Liver (tissue), 9 donors: ENCODE results near the gene MTCH2. TPM values are rescaled to one million over a fixed set of nuclear protein-coding genes. Genes with fewer than 3 reads are reported as not detected.

Experiments used
- DNase-seq: peaks from one replicate; pipeline ENCODE4 v3.0.0-alpha.2; 2017; ENCODE audit warnings: low spot score
- H3K27ac ChIP-seq, 2 donors: one replicate each; pipeline ENCODE4 v1.7.0; 2013; ENCODE audit warnings: inconsistent platforms in 2 of 2, low read length in 2 of 2, control low read depth in 1 of 2, low read depth in 1 of 2, mild to moderate bottlenecking in 1 of 2
- H3K27me3 ChIP-seq, 4 donors: one replicate each; pipeline versions ENCODE4 v1.6.1 to v1.7.0; 2013; ENCODE audit warnings: low read length in 3 of 4, inconsistent platforms in 1 of 4, mild to moderate bottlenecking in 1 of 4, moderate library complexity in 1 of 4; ENCODE audit not compliant: control insufficient read depth in 4 of 4, insufficient read depth in 4 of 4
- H3K36me3 ChIP-seq, 4 donors: one replicate each; pipeline versions ENCODE4 v1.6.1 to v1.7.0; 2013; ENCODE audit warnings: low read length in 3 of 4, mild to moderate bottlenecking in 3 of 4, low read depth in 1 of 4, moderate library complexity in 1 of 4; ENCODE audit not compliant: control insufficient read depth in 4 of 4, insufficient read depth in 3 of 4
- H3K4me1 ChIP-seq, 4 donors: one replicate each; pipeline versions ENCODE4 v1.6.1 to v1.7.0; 2013; ENCODE audit warnings: low read length in 3 of 4, mild to moderate bottlenecking in 3 of 4, moderate library complexity in 1 of 4; ENCODE audit not compliant: control insufficient read depth in 4 of 4, insufficient read depth in 4 of 4
- H3K4me3 ChIP-seq, 3 donors: one replicate each; pipeline versions ENCODE4 v1.6.1 to v1.7.0; 2013; ENCODE audit warnings: low read length in 3 of 3, control low read depth in 1 of 3, low read depth in 1 of 3, mild to moderate bottlenecking in 1 of 3
- H3K9ac ChIP-seq, 2 donors: one replicate each; pipeline ENCODE4 v1.7.0; 2013; ENCODE audit warnings: low read length in 2 of 2, mild to moderate bottlenecking in 2 of 2, moderate library complexity in 2 of 2, control low read depth in 1 of 2, low read depth in 1 of 2
- H3K9me3 ChIP-seq, 4 donors: one replicate each; pipeline versions ENCODE4 v1.6.1 to v1.7.0; 2013; ENCODE audit warnings: low read length in 3 of 4; ENCODE audit not compliant: control insufficient read depth in 4 of 4
- FOXA1 ChIP-seq: IDR thresholded peaks from 2 replicates; pipeline ENCODE4 v1.6.1; 2016; ENCODE audit warnings: antibody characterized with exemption
- GABPA ChIP-seq, 2 donors: IDR thresholded peaks in 1 of 2; conservative IDR thresholded peaks in 1 of 2; 2 replicates each; pipeline ENCODE4 v1.6.1; 2016; ENCODE audit warnings: antibody characterized with exemption in 2 of 2, mild to moderate bottlenecking in 1 of 2, moderate library complexity in 1 of 2
- HNF4A ChIP-seq, 2 donors: conservative IDR thresholded peaks; 2 replicates each; pipeline ENCODE4 v1.6.1; 2016; ENCODE audit warnings: antibody characterized with exemption in 2 of 2, mild to moderate bottlenecking in 2 of 2
- HNF4G ChIP-seq: IDR thresholded peaks from 2 replicates; pipeline ENCODE4 v1.6.1; 2016; ENCODE audit warnings: antibody characterized with exemption
- JUND ChIP-seq, 2 donors: IDR thresholded peaks; 2 replicates each; pipeline ENCODE4 v1.6.1; 2016; ENCODE audit warnings: antibody characterized with exemption in 2 of 2
- NR2F2 ChIP-seq: IDR thresholded peaks from 2 replicates; pipeline ENCODE4 v1.6.1; 2016; ENCODE audit warnings: antibody characterized with exemption
- RAD21 ChIP-seq, 2 donors: IDR thresholded peaks; 2 replicates each; pipeline ENCODE4 v1.6.1; 2016; ENCODE audit warnings: antibody characterized with exemption in 2 of 2, mild to moderate bottlenecking in 2 of 2
- RXRA ChIP-seq, 2 donors: IDR thresholded peaks; 2 replicates each; pipeline ENCODE4 v1.6.1; 2017 to 2018; ENCODE audit warnings: antibody characterized with exemption in 2 of 2, mild to moderate bottlenecking in 1 of 2
- SP1 ChIP-seq: IDR thresholded peaks from 2 replicates; pipeline ENCODE4 v1.6.1; 2018; ENCODE audit warnings: antibody characterized with exemption, mild to moderate bottlenecking
- TAF1 ChIP-seq: conservative IDR thresholded peaks from 2 replicates; pipeline ENCODE4 v1.6.1; 2016; ENCODE audit warnings: antibody characterized with exemption, mild to moderate bottlenecking
- YY1 ChIP-seq: IDR thresholded peaks from 2 replicates; pipeline ENCODE4 v1.6.1; 2016; ENCODE audit warnings: antibody characterized with exemption, mild to moderate bottlenecking
- ZBTB33 ChIP-seq: IDR thresholded peaks from 2 replicates; pipeline ENCODE4 v1.6.1; 2016; ENCODE audit warnings: antibody characterized with exemption
- WGBS: extraction: QIAGEN DNeasy Blood & Tissue Kit; methylation state at CpG from one replicate; pipeline ENCODE4 v1.1.7; 2013; 5-methylcytosine and 5-hydroxymethylcytosine counted together
- polyA plus RNA-seq, 2 donors: library from polyadenylated mRNA; stranded (reverse) in 1 of 2; unstranded in 1 of 2; fragments of 200-250 nt in 1 of 2; fragments of >200 nt in 1 of 2; fragmentation: Nextera tagmentation in 1 of 2; extraction: Ambion mirVana in 1 of 2; gene quantifications; one replicate each; pipeline versions ENCODE4 v1.2.1 to v1.2.3, GENCODE V29; 2013 to 2015
- total RNA-seq, 2 donors: library from RNA; depleted of rRNA; stranded (reverse); fragments of >200 nt; gene quantifications; one replicate each; pipeline ENCODE4 v1.2.3, GENCODE V29; 2014
- TF ChIP-seq, protein P1 (sequence below): IDR thresholded peaks from 2 replicates; pipeline ENCODE4 v1.6.1; 2016; ENCODE audit warnings: antibody characterized with exemption
- TF ChIP-seq, protein P2 (sequence below): fragments of 150-350 bp; IDR thresholded peaks from 2 replicates; pipeline ENCODE4 v1.5.1; 2017; ENCODE audit warnings: improper control_type of control experiment, low read depth, low read length; ENCODE audit not compliant: missing input control
- TF ChIP-seq, protein P3 (sequence below): IDR thresholded peaks from 2 replicates; pipeline ENCODE4 v1.6.1; 2016; ENCODE audit warnings: antibody characterized with exemption, mild to moderate bottlenecking
- donor health status: healthy.
- donor health status: healthy.
- donor health status: healthy.
- donor health status: healthy.
- donor health status: healthy.

The MTCH2 gene
- total and polyA plus RNA-seq, 4 donors, result 62.5 to 304 (median 126) TPM

- WGBS, result 18% methylated on average over 6 of the region's 6 CpGs
- no peak for DNase-seq
- Histone ChIP-seq H3K4me1 (peaks cover 0 to 6% (median 2%) of the 10 kb centered on the region in 4 donors), H3K4me3 (peak overlapping the region in 1 of 3 donors; percentile 33), H3K36me3 (no peaks in the 10 kb centered on the region), H3K9ac (no peak overlapping the region), H3K9me3 (peaks cover 0 to 7% (median 1%) of the 10 kb centered on the region in 4 donors), H3K27me3 (peaks cover 0 to 7% (median 2%) of the 10 kb centered on the region in 4 donors), H3K27ac (no peak overlapping the region)
- no peak for TF ChIP-seq SP1
- no peak for TF ChIP-seq ZBTB33
- no peak for TF ChIP-seq NR2F2
- TF ChIP-seq HNF4G, result no peak
- no peak for TF ChIP-seq GABPA (IDR thresholded peaks at IDR 0.05 in 1 of 2, conservative IDR thresholded peaks at IDR 0.05 in 1 of 2)
- TF ChIP-seq HNF4A (conservative IDR thresholded peaks at IDR 0.05), result no peak
- no peak for TF ChIP-seq TAF1
- no peak for TF ChIP-seq JUND (IDR thresholded peaks at IDR 0.05)
- TF ChIP-seq RAD21 (IDR thresholded peaks at IDR 0.05), result no peak
- TF ChIP-seq, protein P1, sequence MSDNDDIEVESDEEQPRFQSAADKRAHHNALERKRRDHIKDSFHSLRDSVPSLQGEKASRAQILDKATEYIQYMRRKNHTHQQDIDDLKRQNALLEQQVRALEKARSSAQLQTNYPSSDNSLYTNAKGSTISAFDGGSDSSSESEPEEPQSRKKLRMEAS, result no peak
- no peak for TF ChIP-seq RXRA (IDR thresholded peaks at IDR 0.05)
- TF ChIP-seq, protein P2, sequence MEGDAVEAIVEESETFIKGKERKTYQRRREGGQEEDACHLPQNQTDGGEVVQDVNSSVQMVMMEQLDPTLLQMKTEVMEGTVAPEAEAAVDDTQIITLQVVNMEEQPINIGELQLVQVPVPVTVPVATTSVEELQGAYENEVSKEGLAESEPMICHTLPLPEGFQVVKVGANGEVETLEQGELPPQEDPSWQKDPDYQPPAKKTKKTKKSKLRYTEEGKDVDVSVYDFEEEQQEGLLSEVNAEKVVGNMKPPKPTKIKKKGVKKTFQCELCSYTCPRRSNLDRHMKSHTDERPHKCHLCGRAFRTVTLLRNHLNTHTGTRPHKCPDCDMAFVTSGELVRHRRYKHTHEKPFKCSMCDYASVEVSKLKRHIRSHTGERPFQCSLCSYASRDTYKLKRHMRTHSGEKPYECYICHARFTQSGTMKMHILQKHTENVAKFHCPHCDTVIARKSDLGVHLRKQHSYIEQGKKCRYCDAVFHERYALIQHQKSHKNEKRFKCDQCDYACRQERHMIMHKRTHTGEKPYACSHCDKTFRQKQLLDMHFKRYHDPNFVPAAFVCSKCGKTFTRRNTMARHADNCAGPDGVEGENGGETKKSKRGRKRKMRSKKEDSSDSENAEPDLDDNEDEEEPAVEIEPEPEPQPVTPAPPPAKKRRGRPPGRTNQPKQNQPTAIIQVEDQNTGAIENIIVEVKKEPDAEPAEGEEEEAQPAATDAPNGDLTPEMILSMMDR, result no peak
- TF ChIP-seq, protein P3, sequence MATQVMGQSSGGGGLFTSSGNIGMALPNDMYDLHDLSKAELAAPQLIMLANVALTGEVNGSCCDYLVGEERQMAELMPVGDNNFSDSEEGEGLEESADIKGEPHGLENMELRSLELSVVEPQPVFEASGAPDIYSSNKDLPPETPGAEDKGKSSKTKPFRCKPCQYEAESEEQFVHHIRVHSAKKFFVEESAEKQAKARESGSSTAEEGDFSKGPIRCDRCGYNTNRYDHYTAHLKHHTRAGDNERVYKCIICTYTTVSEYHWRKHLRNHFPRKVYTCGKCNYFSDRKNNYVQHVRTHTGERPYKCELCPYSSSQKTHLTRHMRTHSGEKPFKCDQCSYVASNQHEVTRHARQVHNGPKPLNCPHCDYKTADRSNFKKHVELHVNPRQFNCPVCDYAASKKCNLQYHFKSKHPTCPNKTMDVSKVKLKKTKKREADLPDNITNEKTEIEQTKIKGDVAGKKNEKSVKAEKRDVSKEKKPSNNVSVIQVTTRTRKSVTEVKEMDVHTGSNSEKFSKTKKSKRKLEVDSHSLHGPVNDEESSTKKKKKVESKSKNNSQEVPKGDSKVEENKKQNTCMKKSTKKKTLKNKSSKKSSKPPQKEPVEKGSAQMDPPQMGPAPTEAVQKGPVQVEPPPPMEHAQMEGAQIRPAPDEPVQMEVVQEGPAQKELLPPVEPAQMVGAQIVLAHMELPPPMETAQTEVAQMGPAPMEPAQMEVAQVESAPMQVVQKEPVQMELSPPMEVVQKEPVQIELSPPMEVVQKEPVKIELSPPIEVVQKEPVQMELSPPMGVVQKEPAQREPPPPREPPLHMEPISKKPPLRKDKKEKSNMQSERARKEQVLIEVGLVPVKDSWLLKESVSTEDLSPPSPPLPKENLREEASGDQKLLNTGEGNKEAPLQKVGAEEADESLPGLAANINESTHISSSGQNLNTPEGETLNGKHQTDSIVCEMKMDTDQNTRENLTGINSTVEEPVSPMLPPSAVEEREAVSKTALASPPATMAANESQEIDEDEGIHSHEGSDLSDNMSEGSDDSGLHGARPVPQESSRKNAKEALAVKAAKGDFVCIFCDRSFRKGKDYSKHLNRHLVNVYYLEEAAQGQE, result no peak
- no peak for TF ChIP-seq FOXA1
- no peak for TF ChIP-seq YY1
These were observed 48.8 kb downstream of the MTCH2 start for GRCh38 chr11:47593492-47593933.

DNA sequence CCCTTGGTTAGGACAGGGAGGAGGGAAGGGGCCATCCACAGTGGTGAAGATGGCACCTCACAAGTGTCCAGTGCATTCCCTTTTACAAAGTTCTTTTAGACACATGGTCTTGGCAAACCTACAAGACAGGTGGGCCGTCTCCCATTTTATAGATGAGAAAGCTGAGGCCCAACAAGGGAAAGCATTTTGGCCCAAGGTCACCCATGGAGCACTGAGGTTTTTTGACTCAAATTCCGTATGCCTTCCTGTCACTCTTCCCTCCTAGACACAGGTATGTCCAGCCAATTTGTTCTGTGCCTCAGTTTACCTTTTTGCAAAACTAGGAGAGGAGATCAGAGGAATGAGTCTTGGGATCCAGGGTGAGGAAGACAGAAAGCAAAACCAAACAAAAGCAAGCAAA is 49.4 kb downstream of the MTCH2 start:
- H3K9me3 ChIP-seq, result peaks cover 0 to 7% (median 1%) of the 10 kb centered on the region in 4 donors
- H3K4me1 ChIP-seq, result peaks cover 0 to 6% (median 2%) of the 10 kb centered on the region in 4 donors
- no peaks in the 10 kb centered on the region for H3K36me3 ChIP-seq
- no peak for DNase-seq
- H3K27me3 ChIP-seq, result peaks cover 0 to 7% (median 2%) of the 10 kb centered on the region in 4 donors
- no peak for TF ChIP-seq RXRA (IDR thresholded peaks at IDR 0.05)
- no peak for TF ChIP-seq SP1
- TF ChIP-seq YY1, result no peak
- no peak overlapping the region for H3K27ac ChIP-seq
- no peak overlapping the region for H3K9ac ChIP-seq
- 89% methylated on average over 2 of the region's 2 CpGs for WGBS
- H3K4me3 ChIP-seq, result no peak overlapping the region
